ENCODE data around the gene KCNAB1.

KCNAB1 gene

DNA sequence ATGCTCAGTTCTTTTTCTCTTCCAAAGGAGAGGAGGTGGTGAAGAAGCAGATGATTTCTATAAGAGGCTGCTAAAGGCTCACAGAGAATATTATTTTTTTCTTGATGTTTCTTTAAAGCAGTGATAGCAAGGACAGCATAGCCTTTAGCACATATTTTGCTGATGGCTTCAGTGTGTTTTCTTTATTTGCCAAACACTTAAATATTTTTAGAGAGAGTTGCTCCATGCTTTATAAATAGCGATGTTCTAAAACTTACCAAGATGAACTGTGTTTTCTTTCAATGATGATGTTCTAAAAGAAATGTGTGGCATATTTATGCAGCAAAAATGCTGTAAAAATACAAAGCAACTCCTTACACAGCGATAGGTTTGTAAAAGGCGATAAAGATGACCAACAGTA is 11.8 kb upstream of the KCNAB1 start:
- no peak overlapping the region for H2AFZ ChIP-seq (ENCODE audit: low read length)
- H3K9ac ChIP-seq (ENCODE audit: low read length): no peak overlapping the region
- no peaks in the 10 kb centered on the region for H3K79me2 ChIP-seq (ENCODE audit: low read length)
- no peak overlapping the region for H3K27ac ChIP-seq (ENCODE audit: low read length)
- H3K4me1 ChIP-seq (ENCODE audit: low read length): no peaks in the 10 kb centered on the region
- H3F3A ChIP-seq (ENCODE audit: insufficient read depth, low read length): no peaks in the 10 kb centered on the region
- no peak overlapping the region for H3K4me2 ChIP-seq (ENCODE audit: low read depth, low read length)
- H3K4me3 ChIP-seq (ENCODE audit: low read length): no peak overlapping the region
- no peaks in the 10 kb centered on the region for H3K9me2 ChIP-seq (replicated peaks; ENCODE audit: insufficient read depth, low read length)
- TF ChIP-seq EZH2phosphoT487 (IDR thresholded peaks at IDR 0.05; ENCODE audit: low read length): no peak
- no peak for TF ChIP-seq CTCF (IDR thresholded peaks at IDR 0.05; ENCODE audit: low read length)
- no peak for TF ChIP-seq EZH2 (optimal IDR thresholded peaks at IDR 0.05; ENCODE audit: low read depth, low read length)
- no peaks in the 10 kb centered on the region for H3K27me3 ChIP-seq (replicated peaks; ENCODE audit: insufficient read depth, low read length)
- no peaks in the 10 kb centered on the region for H3K9me3 ChIP-seq (replicated peaks; ENCODE audit: insufficient read depth, low read length)
- DNase-seq: no peak
- no peaks in the 10 kb centered on the region for H4K20me1 ChIP-seq (ENCODE audit: insufficient read depth, low read length)
- H3K36me3 ChIP-seq (replicated peaks; ENCODE audit: insufficient read depth, low read length): no peaks in the 10 kb centered on the region

- Histone ChIP-seq H2AFZ (ENCODE audit: low read length) (no peak overlapping the region), H3K36me3 (replicated peaks; ENCODE audit: insufficient read depth, low read length) (no peaks in the 10 kb centered on the region), H3K27me3 (replicated peaks; ENCODE audit: insufficient read depth, low read length) (no peaks in the 10 kb centered on the region), H3K4me2 (ENCODE audit: low read depth, low read length) (no peak overlapping the region), H3K27ac (ENCODE audit: low read length) (no peak overlapping the region), H3K4me1 (ENCODE audit: low read length) (no peaks in the 10 kb centered on the region), H4K20me1 (ENCODE audit: insufficient read depth, low read length) (no peaks in the 10 kb centered on the region), H3K4me3 (ENCODE audit: low read length) (no peak overlapping the region), H3K9ac (ENCODE audit: low read length) (no peak overlapping the region), H3F3A (ENCODE audit: insufficient read depth, low read length) (no peaks in the 10 kb centered on the region), H3K79me2 (ENCODE audit: low read length) (no peaks in the 10 kb centered on the region), H3K9me3 (replicated peaks; ENCODE audit: insufficient read depth, low read length) (no peaks in the 10 kb centered on the region), H3K9me2 (replicated peaks; ENCODE audit: insufficient read depth, low read length) (no peaks in the 10 kb centered on the region)
- TF ChIP-seq EZH2phosphoT487 (IDR thresholded peaks at IDR 0.05; ENCODE audit: low read length) (no peak), CTCF (IDR thresholded peaks at IDR 0.05; ENCODE audit: low read length) (no peak), EZH2 (optimal IDR thresholded peaks at IDR 0.05; ENCODE audit: low read depth, low read length) (no peak)
- DNase-seq: no peak
These were observed 10.4 kb upstream of the KCNAB1 start for GRCh38 chr3:156109989-156110388.

DNA sequence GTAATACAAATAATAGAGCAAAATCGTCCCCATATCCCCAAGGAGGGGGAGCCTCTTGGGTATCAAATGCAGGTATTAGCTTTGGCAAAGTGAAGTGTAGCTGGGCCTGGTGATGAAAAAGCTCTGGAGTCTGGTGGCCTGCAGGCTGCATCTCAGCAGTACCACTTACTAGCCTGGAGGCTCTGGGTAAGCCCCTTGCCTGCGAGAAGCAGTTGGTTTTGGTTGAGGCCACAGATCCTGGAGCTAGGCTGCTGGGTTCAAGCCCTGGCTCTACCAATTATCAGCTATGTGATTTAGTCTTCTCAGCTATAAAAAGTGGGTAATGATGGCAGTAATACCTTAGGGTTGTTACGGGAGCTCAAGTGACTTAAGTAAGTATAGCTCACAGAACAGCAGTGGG is 6.1 kb downstream of the KCNAB1 start:
- no peaks in the 10 kb centered on the region for H4K20me1 ChIP-seq (ENCODE audit: insufficient read depth, low read length)
- H3K36me3 ChIP-seq (replicated peaks; ENCODE audit: insufficient read depth, low read length): no peaks in the 10 kb centered on the region
- H3K79me2 ChIP-seq (ENCODE audit: low read length): no peaks in the 10 kb centered on the region
- no peaks in the 10 kb centered on the region for H3F3A ChIP-seq (ENCODE audit: insufficient read depth, low read length)
- no peaks in the 10 kb centered on the region for H3K9me2 ChIP-seq (replicated peaks; ENCODE audit: insufficient read depth, low read length)
- H3K27ac ChIP-seq (ENCODE audit: low read length): no peak overlapping the region
- H3K9me3 ChIP-seq (replicated peaks; ENCODE audit: insufficient read depth, low read length): no peaks in the 10 kb centered on the region
- H3K9ac ChIP-seq (ENCODE audit: low read length): no peak overlapping the region
- no peak overlapping the region for H3K4me3 ChIP-seq (ENCODE audit: low read length)
- DNase-seq: no peak
- H2AFZ ChIP-seq (ENCODE audit: low read length): no peak overlapping the region
- no peak overlapping the region for H3K4me2 ChIP-seq (ENCODE audit: low read depth, low read length)
- H3K27me3 ChIP-seq (replicated peaks; ENCODE audit: insufficient read depth, low read length): no peaks in the 10 kb centered on the region
- no peaks in the 10 kb centered on the region for H3K4me1 ChIP-seq (ENCODE audit: low read length)
- TF ChIP-seq EZH2phosphoT487 (IDR thresholded peaks at IDR 0.05; ENCODE audit: low read length): no peak
- no peak for TF ChIP-seq CTCF (IDR thresholded peaks at IDR 0.05; ENCODE audit: low read length)
- no peak for TF ChIP-seq EZH2 (optimal IDR thresholded peaks at IDR 0.05; ENCODE audit: low read depth, low read length)
